HG02885 (cell line): ENCODE data around the gene TNFRSF6B.

Experiments
- ATAC-seq: cut with Tn5 transposase; IDR thresholded peaks from one replicate; pipeline ENCODE4 v1.9.1; 2021; ENCODE audit warnings: mild to moderate bottlenecking; ENCODE audit not compliant: unreplicated experiment, poor library complexity

TNFRSF6B gene

DNA sequence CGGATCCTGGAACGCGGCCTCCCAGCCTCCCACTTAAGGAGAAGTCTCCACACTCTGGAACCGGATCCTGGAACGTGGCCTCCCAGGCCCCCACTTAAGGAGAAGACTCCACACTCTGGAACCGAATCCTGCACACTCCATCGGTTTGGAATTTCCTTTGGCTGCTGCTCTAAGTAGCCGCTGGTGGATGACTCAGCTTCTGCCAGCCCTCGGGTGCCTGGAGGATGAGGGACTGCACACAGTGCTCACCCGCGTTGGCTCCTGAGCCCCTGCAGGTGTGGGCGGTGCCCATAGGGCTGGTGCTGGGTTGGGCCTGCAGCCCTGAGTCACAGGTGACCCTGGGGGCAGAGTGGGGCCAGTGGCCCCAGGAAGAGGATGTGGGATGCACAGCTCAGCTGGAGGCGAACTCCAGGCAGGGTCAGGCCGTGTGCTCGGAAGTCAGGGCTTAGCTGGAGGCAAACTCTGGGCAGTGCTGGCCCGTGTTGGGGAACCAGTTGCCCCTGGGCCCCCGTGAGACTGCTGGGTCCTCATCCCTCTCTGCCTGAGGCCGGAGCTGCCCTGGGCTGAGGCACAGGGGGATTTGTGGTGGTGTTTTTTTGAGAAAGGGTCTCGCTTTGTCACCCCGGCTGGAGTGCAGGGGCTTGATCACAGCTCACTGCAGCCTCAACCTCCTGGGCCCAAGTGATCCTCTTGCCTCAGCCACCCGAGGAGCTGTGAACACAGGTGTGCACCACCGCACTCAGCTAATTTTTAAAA is 13.9 kb upstream of the TNFRSF6B start:
- ATAC-seq = no peak

DNA sequence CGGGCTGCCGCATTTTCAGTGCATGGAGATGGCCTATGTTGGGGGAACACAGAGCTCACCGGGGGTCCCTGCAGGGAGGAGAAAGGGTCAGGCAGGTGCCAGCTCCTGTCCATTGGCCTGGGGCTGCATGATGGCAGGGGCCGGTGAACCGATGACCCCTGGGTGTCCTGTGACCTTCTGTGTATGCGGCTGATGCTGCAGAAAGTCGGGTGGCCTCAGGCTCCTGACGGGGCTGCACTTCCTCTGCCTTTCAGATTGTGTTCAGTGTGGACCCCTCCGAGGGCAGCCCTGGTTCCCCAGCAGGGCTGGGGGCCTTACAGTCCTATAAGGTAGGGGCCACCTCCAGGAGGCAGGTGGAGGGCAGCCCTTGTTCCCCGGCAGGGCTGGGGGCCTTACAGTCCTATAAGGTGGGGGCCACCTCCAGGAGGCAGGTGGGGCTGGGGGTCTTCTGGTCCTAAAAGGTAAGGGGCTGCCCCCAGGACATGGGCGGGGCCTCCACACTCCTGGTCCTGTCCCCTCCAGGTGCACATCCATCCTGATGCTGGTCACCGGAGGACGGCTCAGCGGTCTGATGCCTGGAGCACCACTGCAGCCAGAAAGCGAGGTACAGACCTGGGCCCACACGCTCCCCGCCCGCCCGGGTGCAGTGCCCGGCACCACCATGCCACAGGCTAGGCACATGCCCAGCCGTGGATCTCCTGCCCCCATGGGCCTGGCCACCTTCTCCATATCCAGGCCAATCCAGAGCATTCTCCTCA is 11.0 kb upstream of the TNFRSF6B start:
- ATAC-seq = no peak

DNA sequence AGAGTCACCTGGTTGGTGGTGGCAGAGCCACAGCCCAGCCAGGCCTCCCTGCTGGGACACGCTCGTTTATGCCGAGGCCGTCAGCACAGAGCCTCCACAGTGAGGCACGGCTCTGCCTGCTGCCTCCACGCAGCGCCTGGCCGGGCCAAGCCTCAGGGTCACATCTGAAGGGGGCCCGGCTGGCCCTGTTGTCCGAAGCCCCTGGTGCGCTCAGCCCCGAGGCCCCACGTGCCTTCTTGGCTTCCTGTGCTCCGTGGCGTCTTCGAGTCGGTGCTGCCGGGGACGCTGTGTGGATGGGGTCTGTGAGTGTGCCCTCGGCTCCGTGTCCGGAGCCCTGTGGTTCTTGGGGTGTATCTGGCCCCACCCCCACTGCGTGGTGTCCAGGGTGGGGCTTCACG is 10.4 kb upstream of the TNFRSF6B start:
- no peak for ATAC-seq

DNA sequence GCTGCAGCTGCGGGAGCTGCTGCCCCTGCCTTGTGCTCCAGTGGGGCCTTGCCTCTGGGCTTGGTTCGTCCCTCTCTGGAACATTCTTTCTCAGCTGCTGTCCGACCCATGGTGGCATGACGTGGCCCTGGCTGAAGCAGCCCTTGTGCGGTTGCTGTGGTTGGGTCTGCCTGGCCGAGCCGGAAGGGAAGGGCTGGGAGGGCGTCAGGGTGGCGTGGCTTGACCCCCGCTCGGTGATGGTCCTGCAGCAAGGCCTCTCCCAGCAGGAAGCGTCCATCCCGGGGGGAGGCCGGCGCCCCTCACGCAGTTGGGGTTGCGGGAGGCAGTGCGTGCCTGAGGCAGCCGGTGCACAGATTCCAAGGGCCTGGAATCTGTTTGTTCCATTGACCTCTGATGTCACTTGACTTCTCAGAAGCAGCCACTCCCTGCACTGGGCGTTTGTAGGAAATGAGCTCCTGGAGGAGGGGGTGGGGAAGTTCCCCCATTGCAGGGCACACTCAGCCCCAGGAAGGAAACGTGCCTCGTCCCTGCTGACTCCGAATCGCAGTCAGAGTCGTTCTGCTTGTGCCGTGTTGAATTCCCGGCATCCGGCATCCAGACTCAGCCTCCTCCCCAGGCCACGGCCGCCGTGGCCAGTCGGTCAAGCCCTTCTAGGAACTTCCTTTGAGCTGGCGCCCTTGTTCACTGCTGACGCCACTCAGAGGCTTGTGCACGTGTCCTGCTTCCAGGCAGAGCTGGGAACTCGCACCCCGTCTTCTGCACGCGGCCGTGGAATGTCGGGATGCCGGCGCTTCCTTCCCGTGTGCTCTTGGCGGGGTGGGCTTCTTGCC is 9.7 kb upstream of the TNFRSF6B start:
- ATAC-seq = no peak

DNA sequence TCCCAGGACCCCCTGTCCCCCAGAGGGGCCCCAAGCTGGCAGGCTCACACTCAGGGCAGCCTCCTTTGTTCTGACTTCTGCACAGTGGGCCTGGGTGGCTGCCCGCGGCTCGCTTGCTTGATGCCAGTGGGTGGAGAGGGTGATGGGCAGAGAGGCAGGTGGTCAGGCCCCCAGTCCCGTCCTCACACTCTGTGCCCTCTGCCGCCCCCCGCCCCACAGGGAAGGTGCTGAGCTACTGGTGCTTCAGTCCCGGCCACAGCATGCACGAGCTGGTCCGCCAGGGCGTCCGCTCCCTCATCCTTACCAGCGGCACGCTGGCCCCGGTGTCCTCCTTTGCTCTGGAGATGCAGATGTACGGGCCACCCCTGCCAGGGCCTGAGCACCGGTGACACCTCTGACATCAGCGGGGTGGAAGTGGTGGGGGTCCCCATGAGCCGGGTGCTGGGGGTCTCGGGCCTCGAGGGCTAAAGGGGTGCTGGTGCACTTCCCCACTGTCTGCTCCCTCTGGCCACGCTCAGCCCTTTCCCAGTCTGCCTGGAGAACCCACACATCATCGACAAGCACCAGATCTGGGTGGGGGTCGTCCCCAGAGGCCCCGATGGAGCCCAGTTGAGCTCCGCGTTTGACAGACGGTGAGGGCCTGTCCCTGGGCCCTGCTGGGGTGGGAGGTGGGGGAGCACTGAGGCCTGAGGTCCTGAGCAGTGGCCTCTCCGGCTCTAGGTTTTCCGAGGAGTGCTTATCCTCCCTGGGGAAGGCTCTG is 8.9 kb upstream of the TNFRSF6B start:
- ATAC-seq = no peak

DNA sequence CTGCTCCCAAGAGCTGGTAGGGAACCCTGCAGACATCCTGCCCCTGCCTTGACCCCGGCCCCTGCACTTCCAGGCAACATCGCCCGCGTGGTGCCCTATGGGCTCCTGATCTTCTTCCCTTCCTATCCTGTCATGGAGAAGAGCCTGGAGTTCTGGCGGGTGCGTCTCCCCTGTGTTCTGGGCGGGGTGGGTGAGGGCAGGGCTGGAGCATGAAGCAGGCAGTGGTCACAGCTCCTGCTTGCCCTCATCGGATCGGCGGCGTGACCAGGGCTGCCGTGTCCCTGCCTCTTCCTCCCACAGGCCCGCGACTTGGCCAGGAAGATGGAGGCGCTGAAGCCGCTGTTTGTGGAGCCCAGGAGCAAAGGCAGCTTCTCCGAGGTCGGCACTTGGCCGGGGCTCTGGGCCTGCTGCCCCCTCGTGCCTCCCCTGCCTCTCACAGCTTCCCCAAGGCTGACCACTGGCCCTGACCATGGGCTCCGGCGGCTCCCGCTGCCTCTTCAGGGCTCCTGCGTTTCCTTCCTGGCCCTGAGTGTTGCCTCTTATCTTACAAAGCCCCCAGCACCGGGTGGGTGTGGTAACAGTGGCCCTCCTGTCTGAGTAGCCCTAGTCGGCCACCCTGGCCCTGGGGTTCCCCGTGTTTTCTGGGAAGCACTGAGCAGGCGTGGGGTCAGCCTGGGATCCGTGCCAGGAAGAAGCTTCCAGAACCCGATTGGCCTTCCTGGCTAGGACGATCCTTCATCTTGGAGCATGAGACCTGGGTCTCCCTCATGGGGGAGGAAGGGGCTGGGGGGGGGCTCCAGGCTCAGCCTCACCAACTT is 8.0 kb upstream of the TNFRSF6B start:
- ATAC-seq = no peak

DNA sequence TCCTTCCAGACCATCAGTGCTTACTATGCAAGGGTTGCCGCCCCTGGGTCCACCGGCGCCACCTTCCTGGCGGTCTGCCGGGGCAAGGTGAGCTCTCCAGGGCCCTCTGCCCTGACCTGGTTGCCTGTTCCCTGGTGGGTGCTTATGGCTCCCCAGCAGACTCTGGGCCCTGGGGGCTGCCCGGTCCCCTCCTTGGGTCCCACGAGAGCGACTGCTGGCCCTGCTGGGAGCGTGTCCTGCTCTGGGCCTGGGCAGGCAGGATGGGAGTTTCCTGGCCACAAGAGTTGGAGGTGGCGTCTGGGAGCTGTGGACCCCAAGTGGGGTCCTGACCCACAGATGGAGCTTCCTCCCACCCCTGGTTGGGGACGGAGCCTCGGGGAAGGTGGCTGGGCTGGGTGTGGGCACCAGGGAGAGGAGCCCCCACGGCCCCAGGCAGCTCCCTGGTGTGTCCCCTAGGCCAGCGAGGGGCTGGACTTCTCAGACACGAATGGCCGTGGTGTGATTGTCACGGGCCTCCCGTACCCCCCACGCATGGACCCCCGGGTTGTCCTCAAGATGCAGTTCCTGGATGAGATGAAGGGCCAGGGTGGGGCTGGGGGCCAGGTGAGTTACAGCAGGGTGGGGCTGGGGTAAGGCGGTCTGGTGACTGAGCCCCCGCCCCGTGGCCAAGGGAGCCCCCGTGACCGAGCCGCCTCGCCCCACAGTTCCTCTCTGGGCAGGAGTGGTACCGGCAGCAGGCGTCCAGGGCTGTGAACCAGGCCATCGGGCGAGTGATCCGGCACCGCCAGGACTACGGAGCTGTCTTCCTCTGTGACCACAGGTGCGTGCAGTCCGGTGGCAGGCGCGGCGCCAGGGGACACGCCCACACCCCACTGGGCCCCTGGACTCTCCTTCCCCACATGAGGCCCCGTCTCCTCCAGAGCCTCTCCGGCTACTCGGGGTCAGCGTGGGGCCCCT is 7.1 kb upstream of the TNFRSF6B start:
- no peak for ATAC-seq

DNA sequence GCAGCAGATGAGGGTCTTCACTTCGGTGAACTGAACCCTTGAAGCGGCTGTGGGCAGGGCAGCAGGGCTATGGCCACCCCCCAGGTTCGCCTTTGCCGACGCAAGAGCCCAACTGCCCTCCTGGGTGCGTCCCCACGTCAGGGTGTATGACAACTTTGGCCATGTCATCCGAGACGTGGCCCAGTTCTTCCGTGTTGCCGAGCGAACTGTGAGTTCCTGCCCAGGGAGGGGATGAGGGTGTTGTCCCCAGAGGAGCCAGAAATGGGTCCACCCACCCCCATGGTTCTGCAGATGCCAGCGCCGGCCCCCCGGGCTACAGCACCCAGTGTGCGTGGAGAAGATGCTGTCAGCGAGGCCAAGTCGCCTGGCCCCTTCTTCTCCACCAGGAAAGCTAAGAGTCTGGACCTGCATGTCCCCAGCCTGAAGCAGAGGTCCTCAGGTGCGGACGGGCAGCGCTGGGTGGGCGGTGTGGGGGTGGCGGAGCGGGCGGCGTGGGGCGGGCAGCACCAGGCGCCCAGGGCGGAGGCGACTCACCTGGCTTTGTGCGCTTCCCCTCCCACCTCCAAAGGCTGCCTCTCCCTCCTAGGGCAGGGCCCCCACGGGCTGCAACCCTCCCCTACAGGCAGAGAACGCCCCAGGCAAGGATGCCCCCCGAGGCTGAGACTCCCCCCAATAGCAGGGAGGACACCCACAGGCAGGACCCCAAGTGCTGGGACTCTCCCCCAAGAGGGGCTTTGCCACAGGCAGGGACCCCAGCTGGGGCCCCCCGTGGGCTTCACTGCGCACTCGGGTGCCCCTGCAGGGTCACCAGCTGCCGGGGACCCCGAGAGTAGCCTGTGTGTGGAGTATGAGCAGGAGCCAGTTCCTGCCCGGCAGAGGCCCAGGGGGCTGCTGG is 6.2 kb upstream of the TNFRSF6B start:
- no peak for ATAC-seq

DNA sequence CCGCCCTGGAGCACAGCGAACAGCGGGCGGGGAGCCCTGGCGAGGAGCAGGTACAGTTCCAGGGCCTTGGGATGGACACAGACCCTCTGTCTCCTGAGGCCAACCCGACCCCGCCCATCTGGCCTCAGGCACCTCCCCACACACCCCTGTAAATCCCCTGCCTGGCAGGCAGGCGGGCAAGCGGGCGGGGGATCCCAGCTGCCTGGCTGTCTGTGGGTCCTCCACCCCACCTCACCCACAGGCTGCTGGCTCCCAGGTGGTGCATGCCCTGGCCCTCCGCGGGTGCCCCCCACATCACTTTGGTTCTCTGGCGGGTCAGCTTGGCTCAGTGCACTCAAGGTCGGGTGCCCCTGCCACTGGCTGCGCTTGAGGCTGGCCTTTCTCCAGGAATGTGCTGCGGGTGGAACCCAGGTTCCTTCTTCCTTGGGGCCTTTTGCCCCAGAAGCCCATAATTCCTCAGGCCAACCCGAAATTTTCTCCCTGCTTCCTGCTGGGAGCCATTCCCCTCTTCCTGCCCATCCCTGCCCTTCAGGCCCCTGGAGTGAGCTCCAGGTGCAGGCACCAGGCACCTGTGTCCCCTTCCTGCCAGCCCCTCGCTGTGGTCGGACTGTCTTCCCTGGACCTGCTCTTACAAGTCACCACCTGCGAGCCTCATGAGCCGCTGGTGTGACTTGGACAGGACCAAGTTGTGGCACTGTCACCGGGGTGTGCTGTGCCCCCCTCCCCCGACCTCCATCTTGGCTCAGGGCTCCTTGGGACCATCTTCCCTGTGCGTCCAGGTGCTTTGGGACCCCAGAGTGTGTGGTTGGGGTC is 5.3 kb upstream of the TNFRSF6B start:
- ATAC-seq = no peak

DNA sequence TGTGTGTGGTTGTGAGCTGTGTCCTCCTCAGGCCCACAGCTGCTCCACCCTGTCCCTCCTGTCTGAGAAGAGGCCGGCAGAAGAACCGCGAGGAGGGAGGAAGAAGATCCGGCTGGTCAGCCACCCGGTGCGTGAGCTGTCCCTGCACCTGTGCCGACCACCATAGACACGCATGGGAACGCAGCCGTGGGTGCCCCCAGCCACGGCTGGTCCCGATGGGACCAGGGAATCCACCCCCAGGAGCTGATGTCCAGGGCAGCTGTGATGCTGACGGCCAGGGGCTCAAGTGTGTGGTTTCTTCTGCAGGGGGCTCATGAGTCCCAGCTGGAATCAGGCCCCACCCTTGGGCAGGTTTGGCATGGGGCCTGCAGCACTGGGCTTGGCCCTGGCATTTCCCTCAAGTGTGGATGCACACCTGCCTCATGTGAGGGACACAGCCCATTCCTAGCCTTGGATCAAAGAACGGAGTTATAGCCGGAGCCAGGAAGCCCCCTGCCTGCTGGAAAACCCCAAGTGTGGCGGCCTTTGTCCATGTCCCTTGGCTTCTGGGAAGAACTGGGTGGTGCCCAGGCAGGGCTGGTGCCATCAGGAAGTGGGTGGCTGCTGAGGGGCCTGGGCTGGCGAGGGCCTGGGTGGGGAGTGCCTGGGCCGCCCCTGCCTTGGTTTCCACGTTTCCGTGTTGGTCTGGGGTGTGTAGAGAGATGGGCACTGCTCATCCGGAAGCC is 4.6 kb upstream of the TNFRSF6B start:
- ATAC-seq = no peak

DNA sequence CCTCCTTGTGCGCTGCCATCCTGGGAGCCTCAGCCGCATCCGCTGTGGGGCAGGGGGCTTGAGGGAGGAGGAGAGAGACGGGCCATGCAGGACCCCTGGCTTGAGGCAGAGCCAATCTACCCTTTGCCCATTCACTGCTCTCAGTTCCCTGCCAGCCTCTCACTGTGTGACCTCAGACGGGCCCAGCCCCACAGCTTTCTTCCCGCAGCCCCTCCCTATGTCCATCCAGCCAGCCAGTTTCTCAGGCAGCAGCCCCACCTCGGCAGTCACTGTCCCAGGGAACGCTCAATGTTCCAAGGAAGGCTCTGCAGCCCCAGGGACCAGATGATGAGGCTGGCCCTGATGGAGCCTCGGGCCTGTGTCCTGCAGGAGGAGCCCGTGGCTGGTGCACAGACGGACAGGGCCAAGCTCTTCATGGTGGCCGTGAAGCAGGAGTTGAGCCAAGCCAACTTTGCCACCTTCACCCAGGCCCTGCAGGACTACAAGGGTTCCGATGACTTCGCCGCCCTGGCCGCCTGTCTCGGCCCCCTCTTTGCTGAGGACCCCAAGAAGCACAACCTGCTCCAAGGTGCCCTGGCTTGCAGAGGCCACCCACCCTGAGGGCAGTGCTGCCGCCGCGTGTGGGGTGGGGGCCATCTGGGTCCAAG is 3.9 kb upstream of the TNFRSF6B start:
- ATAC-seq = no peak

DNA sequence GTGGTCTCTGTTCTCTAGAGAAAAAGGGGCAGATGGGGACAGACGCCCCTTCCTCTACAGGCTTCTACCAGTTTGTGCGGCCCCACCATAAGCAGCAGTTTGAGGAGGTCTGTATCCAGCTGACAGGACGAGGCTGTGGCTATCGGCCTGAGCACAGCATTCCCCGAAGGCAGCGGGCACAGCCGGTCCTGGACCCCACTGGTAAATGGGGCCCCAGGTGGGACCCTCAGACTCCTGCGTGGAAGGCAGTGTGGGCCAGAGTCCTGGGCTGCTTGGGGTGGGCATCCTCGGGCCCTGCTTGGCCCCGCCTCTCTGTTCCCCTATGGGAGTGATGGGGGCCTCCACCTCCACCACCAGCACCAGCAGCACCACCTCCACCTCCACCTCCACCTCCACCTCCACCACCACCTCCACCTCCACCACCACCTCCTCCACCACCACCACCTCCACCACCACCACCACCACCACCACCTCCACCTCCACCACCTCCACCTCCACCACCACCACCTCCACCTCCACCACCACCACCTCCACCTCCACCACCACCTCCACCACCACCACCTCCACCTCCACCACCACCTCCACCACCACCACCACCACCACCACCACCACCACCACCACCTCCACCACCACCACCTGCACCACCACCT is 3.2 kb upstream of the TNFRSF6B start:
- ATAC-seq = no peak

DNA sequence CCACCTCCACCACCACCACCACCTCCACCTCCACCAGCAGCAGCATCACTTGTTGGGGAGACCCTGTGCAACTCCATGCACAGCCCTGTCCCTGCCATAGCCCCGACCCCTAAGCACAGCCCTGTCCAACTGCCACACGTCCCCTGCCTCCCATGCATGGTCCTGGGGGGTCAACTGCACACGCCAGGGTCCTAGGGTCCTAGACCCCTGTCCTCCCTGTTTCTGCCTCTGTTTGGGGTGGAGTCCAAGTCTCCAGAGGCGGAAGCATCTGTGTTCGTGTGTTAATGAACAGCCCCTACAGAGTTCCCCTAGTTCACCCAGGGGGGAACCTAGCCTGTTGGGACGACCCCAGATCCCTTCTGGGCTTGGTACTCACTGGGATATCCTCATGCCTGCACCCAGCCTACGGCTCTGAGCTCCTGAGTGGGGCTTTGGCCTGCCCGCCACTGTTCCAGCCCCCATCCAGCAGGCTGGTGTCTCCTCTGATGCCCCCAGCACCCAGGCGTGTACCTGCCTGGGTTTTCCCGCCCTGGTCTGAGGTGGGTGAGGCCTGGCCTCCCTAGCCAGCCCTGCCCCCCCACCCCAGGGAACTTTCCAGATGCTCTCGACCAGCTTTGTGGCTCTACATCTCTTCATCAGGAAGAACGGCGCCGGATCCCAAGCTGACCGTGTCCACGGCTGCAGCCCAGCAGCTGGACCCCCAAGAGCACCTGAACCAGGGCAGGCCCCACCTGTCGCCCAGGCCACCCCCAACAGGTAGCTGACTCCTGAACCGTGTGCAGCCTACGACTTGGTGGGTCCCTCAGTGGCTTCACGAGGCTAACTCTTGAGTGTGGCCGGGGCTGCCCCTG is 2.5 kb upstream of the TNFRSF6B start:
- no peak for ATAC-seq
